DND-41 (cell line): ENCODE results near the gene NAPSA.

Experiments
- ATAC-seq: fragments of 200-7000 bp; cut with Tn5 transposase; 3 replicates; pipeline ENCODE4 v1.9.1; 2021; ENCODE audit warnings: low read depth; ENCODE audit not compliant: insufficient read depth
- DNase-seq: peaks from one replicate; pipeline ENCODE4 v3.0.0-alpha.2; 2020
- H2AFZ ChIP-seq: 2 replicates; pipeline ENCODE4 v1.6.0; 2012; ENCODE audit warnings: low read depth, low read length
- H3K27ac ChIP-seq: 2 replicates; pipeline ENCODE4 v1.5.1; 2012; ENCODE audit warnings: low read length, inconsistent platforms
- H3K27me3 ChIP-seq: fragments of 200-600 bp; sonication (generic); 2 replicates; pipeline ENCODE4 v1.6.0; 2012; ENCODE audit warnings: low read length, mild to moderate bottlenecking, inconsistent platforms; ENCODE audit not compliant: insufficient read depth, poor library complexity
- H3K36me3 ChIP-seq: 2 replicates; pipeline ENCODE4 v1.5.1; 2012; ENCODE audit warnings: low read length, inconsistent platforms; ENCODE audit not compliant: insufficient read depth
- H3K4me1 ChIP-seq: 2 replicates; pipeline ENCODE4 v1.5.1; 2012; ENCODE audit warnings: mild to moderate bottlenecking, low read length; ENCODE audit not compliant: insufficient read depth
- H3K4me2 ChIP-seq: 2 replicates; pipeline ENCODE4 v1.6.0; 2012; ENCODE audit warnings: mild to moderate bottlenecking, moderate library complexity, low read length, inconsistent platforms; ENCODE audit not compliant: insufficient read depth
- H3K4me3 ChIP-seq, 2 experiments: fragments of 200-600 bp in 1 of 2; shearing (Covaris generic) in 1 of 2; 2 replicates each; pipeline ENCODE4 v1.5.1; 2012 to 2016; ENCODE audit warnings: inconsistent platforms in 2 of 2, low read length in 2 of 2, mild to moderate bottlenecking in 2 of 2, low read depth in 1 of 2, moderate library complexity in 1 of 2
- H3K79me2 ChIP-seq: 2 replicates; pipeline ENCODE4 v1.6.0; 2012; ENCODE audit warnings: low read length, inconsistent platforms; ENCODE audit not compliant: insufficient read depth
- H3K9ac ChIP-seq: 2 replicates; pipeline ENCODE4 v1.6.0; 2012; ENCODE audit warnings: low read depth, mild to moderate bottlenecking, inconsistent platforms, low read length, moderate library complexity
- H3K9me3 ChIP-seq: 2 replicates; pipeline ENCODE4 v1.5.1; 2012; ENCODE audit warnings: low read length, moderate library complexity, mild to moderate bottlenecking, inconsistent platforms; ENCODE audit not compliant: insufficient read depth, severe bottlenecking
- H4K20me1 ChIP-seq: 2 replicates; pipeline ENCODE4 v1.6.0; 2012; ENCODE audit warnings: low read length; ENCODE audit not compliant: insufficient read depth
- CTCF ChIP-seq: IDR thresholded peaks from 2 replicates; pipeline ENCODE4 v1.5.1; 2012; ENCODE audit warnings: borderline replicate concordance, low read length, moderate library complexity, mild to moderate bottlenecking; ENCODE audit not compliant: poor library complexity, severe bottlenecking; ENCODE audit errors: extremely low read depth
- EZH2 ChIP-seq: IDR thresholded peaks from 3 replicates; pipeline ENCODE4 v1.6.1; 2012; ENCODE audit warnings: borderline replicate concordance, low read depth, mild to moderate bottlenecking, moderate library complexity, low read length, inconsistent platforms; ENCODE audit not compliant: severe bottlenecking

The NAPSA gene

GRCh38 chr19:50322931-50323781 lies 42.3 kb downstream of the NAPSA start:
- H3K36me3 ChIP-seq: no peaks in the 10 kb centered on the region
- H3K9me3 ChIP-seq: no peaks in the 10 kb centered on the region
- TF ChIP-seq EZH2 (no peak), CTCF (no peak)
- H3K27me3 ChIP-seq: no peaks in the 10 kb centered on the region
- no peak overlapping the region for H3K9ac ChIP-seq
- no peak for ATAC-seq
- H4K20me1 ChIP-seq: no peaks in the 10 kb centered on the region
- no peak overlapping the region for H3K4me3 ChIP-seq
- no peak overlapping the region for H3K4me2 ChIP-seq
- peaks cover 12% of the 10 kb centered on the region for H3K4me1 ChIP-seq
- H3K79me2 ChIP-seq: no peaks in the 10 kb centered on the region
- no peak for DNase-seq
- H2AFZ ChIP-seq: no peak overlapping the region
- no peak overlapping the region for H3K27ac ChIP-seq

- Histone ChIP-seq H3K9ac (no peak overlapping the region), H4K20me1 (no peaks in the 10 kb centered on the region), H3K4me2 (no peak overlapping the region), H3K9me3 (no peaks in the 10 kb centered on the region), H3K4me3 (no peak overlapping the region), H3K27me3 (no peaks in the 10 kb centered on the region), H3K79me2 (no peaks in the 10 kb centered on the region), H3K4me1 (peaks cover 12% of the 10 kb centered on the region), H2AFZ (no peak overlapping the region), H3K27ac (no peak overlapping the region), H3K36me3 (no peaks in the 10 kb centered on the region)
- ATAC-seq (no peak), DNase-seq (no peak)
- no peak for TF ChIP-seq EZH2
- no peak for TF ChIP-seq CTCF
Measured at GRCh38 chr19:50322234-50322633, 43.2 kb downstream of the NAPSA start.

- Histone ChIP-seq H3K27me3 (no peaks in the 10 kb centered on the region), H3K79me2 (no peaks in the 10 kb centered on the region), H4K20me1 (no peaks in the 10 kb centered on the region), H2AFZ (no peak overlapping the region), H3K9ac (no peak overlapping the region), H3K4me2 (no peak overlapping the region), H3K9me3 (no peaks in the 10 kb centered on the region), H3K4me3 (no peak overlapping the region), H3K36me3 (no peaks in the 10 kb centered on the region), H3K27ac (no peak overlapping the region), H3K4me1 (peaks cover 12% of the 10 kb centered on the region)
- no peak for DNase-seq
- TF ChIP-seq CTCF (no peak), EZH2 (no peak)
- ATAC-seq: no peak
Measured at GRCh38 chr19:50321831-50322230, 43.6 kb downstream of the NAPSA start.
